IMR-90 (cell line): Measurements from ENCODE around the gene AMPD2. TPM values are rescaled to one million over a fixed set of nuclear protein-coding genes. Genes with fewer than 3 reads are reported as not detected.

Experiments
- ATAC-seq: fragments of 200-7000 bp; cut with Tn5 transposase; 2 replicates; pipeline ENCODE4 v1.9.1; 2020; ENCODE audit warnings: low read depth, mild to moderate bottlenecking, moderate library complexity
- BruUV-seq: library from RNA; stranded (reverse); fragments of 400-500 nt; replicated peaks from 2 replicates; lab custom pipeline; 2021; lab: Mats Ljungman, UMichigan
- CTCF ChIA-PET: fragments of 300-600 bp; formaldehyde crosslinking; extraction: SDS; loops from one replicate; lab custom pipeline; 2021; ENCODE audit warnings: antibody characterized with exemption; lab: Yijun Ruan, JAX
- POLR2A ChIA-PET: fragments of 300-600 bp; sonication (Branson Sonifier 250); formaldehyde crosslinking; loops from one replicate; lab custom pipeline; 2022; ENCODE audit warnings: antibody characterized with exemption; ENCODE audit not compliant: unreplicated experiment; lab: Charles Lee
- DNase-seq: peaks from one replicate; pipeline ENCODE4 v3.0.0; 2013
- H2AFZ ChIP-seq: replicated peaks from 2 replicates; pipeline ENCODE3; 2013; ENCODE audit warnings: low read length, mild to moderate bottlenecking; ENCODE audit not compliant: poor library complexity
- H2AK5ac ChIP-seq: 2 replicates; pipeline ENCODE4 v1.6.1; 2013; ENCODE audit warnings: low read depth, low read length, inconsistent platforms
- H2AK9ac ChIP-seq: replicated peaks from 2 replicates; pipeline ENCODE3; 2013; ENCODE audit warnings: mild to moderate bottlenecking, low read depth, low read length, moderate library complexity; ENCODE audit not compliant: poor library complexity
- H2BK120ac ChIP-seq: 2 replicates; pipeline ENCODE4 v1.6.1; 2013; ENCODE audit warnings: low read depth, low read length, inconsistent platforms
- H2BK15ac ChIP-seq: 3 replicates; pipeline ENCODE4 v1.6.1; 2013; ENCODE audit warnings: low read depth, low read length, inconsistent platforms
- H2BK20ac ChIP-seq: 2 replicates; pipeline ENCODE4 v1.6.1; 2013; ENCODE audit warnings: low read depth, mild to moderate bottlenecking, inconsistent platforms, low read length, moderate library complexity
- H2BK5ac ChIP-seq: 2 replicates; pipeline ENCODE4 v1.6.1; 2013; ENCODE audit warnings: mild to moderate bottlenecking, low read depth, low read length, inconsistent platforms; ENCODE audit not compliant: poor library complexity, severe bottlenecking
- H3K14ac ChIP-seq: replicated peaks from 2 replicates; pipeline ENCODE4 v1.6.1; 2013; ENCODE audit warnings: low read depth, low read length, inconsistent platforms
- H3K18ac ChIP-seq: 2 replicates; pipeline ENCODE4 v1.6.1; 2013; ENCODE audit warnings: low read depth, low read length, control low read depth
- H3K23ac ChIP-seq: 2 replicates; pipeline ENCODE4 v1.6.1; 2013; ENCODE audit warnings: low read depth, low read length, inconsistent platforms
- H3K27ac ChIP-seq: 2 replicates; pipeline ENCODE4 v1.5.1; 2013; ENCODE audit warnings: mild to moderate bottlenecking, control low read depth, low read length; ENCODE audit not compliant: insufficient read depth
- H3K27me3 ChIP-seq: 2 replicates; pipeline ENCODE4 v1.6.1; 2013; ENCODE audit warnings: low read length; ENCODE audit not compliant: control insufficient read depth, insufficient read depth
- H3K36me3 ChIP-seq: 2 replicates; pipeline ENCODE4 v1.6.1; 2013; ENCODE audit warnings: low read length, mixed read lengths; ENCODE audit not compliant: control insufficient read depth, insufficient read depth
- H3K4ac ChIP-seq: 2 replicates; pipeline ENCODE4 v1.6.1; 2013; ENCODE audit warnings: low read depth, low read length, inconsistent platforms
- H3K4me1 ChIP-seq: 2 replicates; pipeline ENCODE4 v1.6.1; 2013; ENCODE audit warnings: low read length, mixed read lengths; ENCODE audit not compliant: control insufficient read depth, insufficient read depth
- H3K4me2 ChIP-seq: 2 replicates; pipeline ENCODE4 v1.6.1; 2013; ENCODE audit warnings: low read depth, mild to moderate bottlenecking, control low read depth, low read length, moderate library complexity
- H3K4me3 ChIP-seq: 2 replicates; pipeline ENCODE4 v1.5.1; 2013; ENCODE audit warnings: low read depth, mild to moderate bottlenecking, control low read depth, low read length, moderate library complexity; ENCODE audit not compliant: insufficient read depth
- H3K56ac ChIP-seq: 2 replicates; pipeline ENCODE4 v1.6.1; 2013; ENCODE audit warnings: low read length, inconsistent platforms; ENCODE audit not compliant: insufficient read depth; ENCODE audit errors: extremely low read depth
- H3K79me1 ChIP-seq, 2 experiments: 2 replicates each; pipeline ENCODE4 v1.6.1; 2013; ENCODE audit warnings: low read length in 2 of 2, inconsistent platforms in 1 of 2, low read depth in 1 of 2
- H3K9ac ChIP-seq: 2 replicates; pipeline ENCODE4 v1.6.1; 2013; ENCODE audit warnings: low read depth, low read length, control low read depth
- H3K9me1 ChIP-seq: 2 replicates; pipeline ENCODE4 v1.6.1; 2013; ENCODE audit warnings: low read length, inconsistent platforms; ENCODE audit not compliant: insufficient read depth
- H3K9me3 ChIP-seq: 2 replicates; pipeline ENCODE4 v1.6.1; 2013; ENCODE audit warnings: low read length; ENCODE audit not compliant: control insufficient read depth, insufficient read depth
- H4K20me1 ChIP-seq: 2 replicates; pipeline ENCODE4 v1.6.1; 2013; ENCODE audit warnings: low read length, inconsistent platforms; ENCODE audit not compliant: insufficient read depth
- H4K5ac ChIP-seq: 2 replicates; pipeline ENCODE4 v1.6.1; 2013; ENCODE audit warnings: mild to moderate bottlenecking, low read depth, low read length, control low read depth
- H4K8ac ChIP-seq, 2 experiments: 2 replicates each; pipeline ENCODE4 v1.6.1; 2013; ENCODE audit warnings: low read depth in 2 of 2, low read length in 2 of 2, control low read depth in 1 of 2, inconsistent platforms in 1 of 2
- H4K91ac ChIP-seq: 2 replicates; pipeline ENCODE4 v1.6.1; 2013; ENCODE audit warnings: low read depth, low read length, inconsistent platforms; ENCODE audit not compliant: insufficient read depth
- BHLHE40 ChIP-seq: fragments of 150-350 bp; IDR thresholded peaks from 2 replicates; pipeline ENCODE4 v1.6.1; 2016; ENCODE audit warnings: mild to moderate bottlenecking, low read depth, low read length
- CEBPB ChIP-seq: IDR thresholded peaks from 2 replicates; pipeline ENCODE4 v1.6.1; 2012; ENCODE audit warnings: low read depth, low read length, improper control_type of control experiment
- CHD1 ChIP-seq: IDR thresholded peaks from 2 replicates; pipeline ENCODE4 v1.6.1; 2012; ENCODE audit warnings: low read depth, low read length, improper control_type of control experiment
- CTCF ChIP-seq: conservative IDR thresholded peaks from 2 replicates; pipeline ENCODE4 v1.5.1; 2012; ENCODE audit warnings: mild to moderate bottlenecking, low read depth, low read length, improper control_type of control experiment
- ELK1 ChIP-seq: fragments of 150-350 bp; IDR thresholded peaks from 2 replicates; pipeline ENCODE4 v1.6.1; 2016; ENCODE audit warnings: low read depth, mild to moderate bottlenecking, low read length, moderate library complexity, borderline replicate concordance
- FOS ChIP-seq: fragments of 150-350 bp; IDR thresholded peaks from 2 replicates; pipeline ENCODE4 v1.6.1; 2016; ENCODE audit warnings: low read depth, low read length
- MAFK ChIP-seq: IDR thresholded peaks from 2 replicates; pipeline ENCODE4 v1.6.1; 2012; ENCODE audit warnings: low read depth, low read length, improper control_type of control experiment
- MAZ ChIP-seq: IDR thresholded peaks from 2 replicates; pipeline ENCODE4 v1.6.1; 2012; ENCODE audit warnings: low read depth, mild to moderate bottlenecking, low read length, improper control_type of control experiment, moderate library complexity, borderline replicate concordance
- MXI1 ChIP-seq: IDR thresholded peaks from 2 replicates; pipeline ENCODE4 v1.6.1; 2012; ENCODE audit warnings: low read depth, mild to moderate bottlenecking, low read length, moderate library complexity, borderline replicate concordance
- NFE2L2 ChIP-seq: fragments of 150-350 bp; IDR thresholded peaks from 2 replicates; pipeline ENCODE4 v1.6.1; 2016; ENCODE audit warnings: low read depth, mild to moderate bottlenecking, low read length
- POLR2A ChIP-seq: IDR thresholded peaks from 2 replicates; pipeline ENCODE4 v1.6.1; 2012; ENCODE audit warnings: mild to moderate bottlenecking, low read depth, low read length
- RAD21 ChIP-seq: IDR thresholded peaks from 2 replicates; pipeline ENCODE4 v1.6.1; 2012; ENCODE audit warnings: low read length, improper control_type of control experiment
- RCOR1 ChIP-seq: IDR thresholded peaks from 2 replicates; pipeline ENCODE4 v1.6.1; 2012; ENCODE audit warnings: mild to moderate bottlenecking, low read length, improper control_type of control experiment; ENCODE audit not compliant: insufficient replicate concordance
- RFX5 ChIP-seq: IDR thresholded peaks from 2 replicates; pipeline ENCODE4 v1.8.0; 2012; ENCODE audit warnings: low read depth, mild to moderate bottlenecking, low read length, moderate library complexity
- SMC3 ChIP-seq: fragments of 150-350 bp; IDR thresholded peaks from 2 replicates; pipeline ENCODE4 v1.6.1; 2016; ENCODE audit warnings: low read depth, mild to moderate bottlenecking, antibody characterized with exemption, low read length, moderate library complexity
- WGBS, 2 experiments: methylation state at CpG; one replicate each; pipeline versions ENCODE4 v1.1.5 to v1.1.7; 2013; ENCODE audit warnings: missing lambda C conversion rate in 2 of 2; ENCODE audit not compliant: insufficient read length in 1 of 2; ENCODE audit errors: extremely low coverage in 2 of 2; 5-methylcytosine and 5-hydroxymethylcytosine counted together
- dilution Hi-C: fragments of 300-500 bp; cut with HindIII; formaldehyde crosslinking; loops from one replicate; pipeline ENCODE4 v1.14.3; 2018; ENCODE audit warnings: low sequenced_read_pairs; ENCODE audit not compliant: unreplicated experiment
- in situ Hi-C: fragments of 300-500 bp; cut with MboI; formaldehyde crosslinking; loops from 3 replicates; pipeline ENCODE4 v1.14.3; 2019; ENCODE audit warnings: low sequenced_read_pairs, inconsistent platforms, mixed read lengths
- intact Hi-C: fragments of 100-400 bp; cut with micrococcal nuclease; formaldehyde crosslinking; loops from 2 replicates; pipeline ENCODE4 v1.10.0; 2022
- polyA plus RNA-seq, 3 experiments: library from polyadenylated mRNA; depleted of rRNA; stranded (reverse); fragments of >200 nt; gene quantifications; 2 replicates each; pipeline ENCODE4 v1.2.3, GENCODE V29; 2012; ENCODE audit warnings: low replicate concordance in 1 of 3
- total RNA-seq: library from RNA; depleted of rRNA; stranded (reverse); fragments of >200 nt; gene quantifications from 2 replicates; pipeline ENCODE4 v1.2.3, GENCODE V29; 2012

AMPD2 gene
- total and polyA plus RNA-seq, 2 of the 4 experiments (the other 2 are of a cell fraction), result 61.5 to 103 TPM

GRCh38 chr1:109664671-109665070 is 45.0 kb downstream of the AMPD2 start:
- Histone ChIP-seq H3K27me3 (no peaks in the 10 kb centered on the region), H3K27ac (no peak overlapping the region), H3K4ac (0 out of 2 replicates have a peak overlapping the region, but pooled peaks have one; percentile 53), H3K79me1 (peaks cover 5 to 14% of the 10 kb centered on the region in 2 experiments; a peak in 2 of 4 replicates), H3K9ac (no peak overlapping the region), H3K18ac (no peak overlapping the region), H4K20me1 (no peaks in the 10 kb centered on the region), H3K4me2 (no peak overlapping the region), H3K4me1 (peaks cover 6% of the 10 kb centered on the region; the same call in 1 of the 2 replicates), H3K23ac (no peak overlapping the region), H2AK5ac (peak overlapping the region; percentile 77), H3K4me3 (no peak overlapping the region), H3K36me3 (peaks cover 9% of the 10 kb centered on the region; the same call in 1 of the 2 replicates), H3K9me3 (no peaks in the 10 kb centered on the region), H3K56ac (no peak overlapping the region), H4K5ac (no peak overlapping the region), H4K91ac (no peak overlapping the region), H4K8ac (no peak overlapping the region; a peak in 1 of 4 replicates), H2BK5ac (no peak overlapping the region), H2BK15ac (no peak overlapping the region), H3K9me1 (peaks cover 7% of the 10 kb centered on the region), H2BK120ac (peak overlapping the region; percentile 37; the same call in 1 of the 2 replicates), H2AK9ac (no peak overlapping the region), H3K14ac (no peak overlapping the region), H2BK20ac (peak overlapping the region; percentile 32; the same call in 1 of the 2 replicates), H2AFZ (no peak overlapping the region)
- ATAC-seq (no peak), DNase-seq (no peak)
- ChIA-PET POLR2A (no interaction called here), CTCF (no interaction called here)
- BruUV-seq, result no TSS peak
- dilution Hi-C loops, result no loop called here
- TF ChIP-seq POLR2A (no peak), MAFK (no peak), NFE2L2 (no peak), RCOR1 (no peak), CEBPB (no peak), MAZ (no peak), CHD1 (no peak), CTCF (no peak), BHLHE40 (no peak), MXI1 (no peak), SMC3 (no peak), ELK1 (no peak), RFX5 (no peak), FOS (no peak), RAD21 (no peak)
- in situ Hi-C loops, result no loop called here
- no CpG with 5 or more reads among the region's 1 CpG for WGBS, 2 experiments
- intact Hi-C loops, result no loop called here
